ENCODE data around the gene DDR1. TPM values are rescaled to one million over a fixed set of nuclear protein-coding genes. Genes with fewer than 3 reads are reported as not detected.
"Not testable (repeated sequence)": the region's sequence is repeated elsewhere in the genome, so short reads cannot be mapped to it uniquely, and the experiment has no call there.

Gene DDR1
- total RNA-seq, 1 experiment from 2014 or later = 108 TPM

DNA sequence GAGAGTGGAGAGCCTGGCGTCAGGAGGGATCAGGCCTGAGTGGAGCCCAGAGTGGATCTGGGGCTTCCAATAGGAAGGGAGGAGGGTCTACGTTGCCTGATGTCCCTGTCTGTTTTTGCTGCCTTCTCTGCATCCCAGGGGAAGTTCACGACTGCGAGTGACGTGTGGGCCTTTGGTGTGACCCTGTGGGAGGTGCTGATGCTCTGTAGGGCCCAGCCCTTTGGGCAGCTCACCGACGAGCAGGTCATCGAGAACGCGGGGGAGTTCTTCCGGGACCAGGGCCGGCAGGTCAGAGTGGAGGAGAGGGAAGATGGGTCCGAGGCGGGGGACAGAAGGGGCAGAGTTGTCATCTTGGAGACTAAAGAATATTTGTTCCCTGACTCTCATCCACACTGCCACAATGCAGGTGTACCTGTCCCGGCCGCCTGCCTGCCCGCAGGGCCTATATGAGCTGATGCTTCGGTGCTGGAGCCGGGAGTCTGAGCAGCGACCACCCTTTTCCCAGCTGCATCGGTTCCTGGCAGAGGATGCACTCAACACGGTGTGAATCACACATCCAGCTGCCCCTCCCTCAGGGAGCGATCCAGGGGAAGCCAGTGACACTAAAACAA, 14.5 kb downstream of the DDR1 start:
- DNase-seq = no peak
- H3K4me3 ChIP-seq (ENCODE audit: low read length) = no peak overlapping the region
- H3K4me2 ChIP-seq (ENCODE audit: low read length) = no peak overlapping the region
- H3K36me3 ChIP-seq (ENCODE audit: low read depth, low read length) = peaks cover 40% of the 10 kb centered on the region
- H3K9me3 ChIP-seq (ENCODE audit: low read length) = no peaks in the 10 kb centered on the region
- BruUV-seq (replicated peaks) = no TSS peak
- intact Hi-C loops (cut with micrococcal nuclease) = no loop called here
- H3K27me3 ChIP-seq (ENCODE audit: low read length) = no peaks in the 10 kb centered on the region
- H3K4me1 ChIP-seq (ENCODE audit: insufficient read depth, low read length) = no peaks in the 10 kb centered on the region
- H3F3A ChIP-seq (ENCODE audit: low read length, unreplicated experiment) = no peaks in the 10 kb centered on the region
- ChIA-PET CTCF (no interaction called here), POLR2A (ENCODE audit: unreplicated experiment) (no interaction called here)
- ATAC-seq = no peak
- no peak overlapping the region for H3K9ac ChIP-seq (ENCODE audit: low read length)
- TF ChIP-seq EZH2 (IDR thresholded peaks at IDR 0.05; ENCODE audit: low read length, unreplicated experiment) = no peak
- no peak for TF ChIP-seq EZH2phosphoT487 (IDR thresholded peaks at IDR 0.05; ENCODE audit: borderline replicate concordance, low read length)
- TF ChIP-seq, protein P1, sequence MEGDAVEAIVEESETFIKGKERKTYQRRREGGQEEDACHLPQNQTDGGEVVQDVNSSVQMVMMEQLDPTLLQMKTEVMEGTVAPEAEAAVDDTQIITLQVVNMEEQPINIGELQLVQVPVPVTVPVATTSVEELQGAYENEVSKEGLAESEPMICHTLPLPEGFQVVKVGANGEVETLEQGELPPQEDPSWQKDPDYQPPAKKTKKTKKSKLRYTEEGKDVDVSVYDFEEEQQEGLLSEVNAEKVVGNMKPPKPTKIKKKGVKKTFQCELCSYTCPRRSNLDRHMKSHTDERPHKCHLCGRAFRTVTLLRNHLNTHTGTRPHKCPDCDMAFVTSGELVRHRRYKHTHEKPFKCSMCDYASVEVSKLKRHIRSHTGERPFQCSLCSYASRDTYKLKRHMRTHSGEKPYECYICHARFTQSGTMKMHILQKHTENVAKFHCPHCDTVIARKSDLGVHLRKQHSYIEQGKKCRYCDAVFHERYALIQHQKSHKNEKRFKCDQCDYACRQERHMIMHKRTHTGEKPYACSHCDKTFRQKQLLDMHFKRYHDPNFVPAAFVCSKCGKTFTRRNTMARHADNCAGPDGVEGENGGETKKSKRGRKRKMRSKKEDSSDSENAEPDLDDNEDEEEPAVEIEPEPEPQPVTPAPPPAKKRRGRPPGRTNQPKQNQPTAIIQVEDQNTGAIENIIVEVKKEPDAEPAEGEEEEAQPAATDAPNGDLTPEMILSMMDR (conservative IDR thresholded peaks at IDR 0.05; ENCODE audit: low read depth, low read length) = no peak
- no peaks in the 10 kb centered on the region for H3K79me2 ChIP-seq (ENCODE audit: low read length)
- H3K9me2 ChIP-seq (replicated peaks; ENCODE audit: low read length) = no peaks in the 10 kb centered on the region
- H3K27ac ChIP-seq (ENCODE audit: low read length) = no peak overlapping the region
- no peak overlapping the region for H2AFZ ChIP-seq (ENCODE audit: low read length)
- no peaks in the 10 kb centered on the region for H4K20me1 ChIP-seq (ENCODE audit: low read length)

- H4K20me1 ChIP-seq (ENCODE audit: low read length) = no peaks in the 10 kb centered on the region
- no peaks in the 10 kb centered on the region for H3K9me2 ChIP-seq (replicated peaks; ENCODE audit: low read length)
- BruUV-seq (replicated peaks) = no TSS peak
- CTCF ChIA-PET = no interaction called here
- DNase-seq = no peak
- H3K9me3 ChIP-seq (ENCODE audit: low read length) = no peaks in the 10 kb centered on the region
- POLR2A ChIA-PET (ENCODE audit: unreplicated experiment) = interaction anchor here (0.5 kb wide), 1 partner anchor 169 kb away, joined by 3 read pairs; no protein-coding TSS in a partner anchor
- peaks cover 26% of the 10 kb centered on the region for H3K36me3 ChIP-seq (ENCODE audit: low read depth, low read length)
- TF ChIP-seq EZH2 (IDR thresholded peaks at IDR 0.05; ENCODE audit: low read length, unreplicated experiment) (no peak), EZH2phosphoT487 (IDR thresholded peaks at IDR 0.05; ENCODE audit: borderline replicate concordance, low read length) (no peak)
- TF ChIP-seq, protein P1 (conservative IDR thresholded peaks at IDR 0.05; ENCODE audit: low read depth, low read length) = no peak
- intact Hi-C loops (cut with micrococcal nuclease) = no loop called here
- H3K79me2 ChIP-seq (ENCODE audit: low read length) = no peaks in the 10 kb centered on the region
- no peak overlapping the region for H2AFZ ChIP-seq (ENCODE audit: low read length)
- no peak overlapping the region for H3K4me3 ChIP-seq (ENCODE audit: low read length)
- H3K27ac ChIP-seq (ENCODE audit: low read length) = no peak overlapping the region
- no peak for ATAC-seq
- no peaks in the 10 kb centered on the region for H3K27me3 ChIP-seq (ENCODE audit: low read length)
- no peak overlapping the region for H3K4me2 ChIP-seq (ENCODE audit: low read length)
- no peaks in the 10 kb centered on the region for H3F3A ChIP-seq (ENCODE audit: low read length, unreplicated experiment)
- H3K9ac ChIP-seq (ENCODE audit: low read length) = no peak overlapping the region
- H3K4me1 ChIP-seq (ENCODE audit: insufficient read depth, low read length) = no peaks in the 10 kb centered on the region
These were observed 16.6 kb downstream of the DDR1 start for GRCh38 chr6:30900863-30901417.

DNA sequence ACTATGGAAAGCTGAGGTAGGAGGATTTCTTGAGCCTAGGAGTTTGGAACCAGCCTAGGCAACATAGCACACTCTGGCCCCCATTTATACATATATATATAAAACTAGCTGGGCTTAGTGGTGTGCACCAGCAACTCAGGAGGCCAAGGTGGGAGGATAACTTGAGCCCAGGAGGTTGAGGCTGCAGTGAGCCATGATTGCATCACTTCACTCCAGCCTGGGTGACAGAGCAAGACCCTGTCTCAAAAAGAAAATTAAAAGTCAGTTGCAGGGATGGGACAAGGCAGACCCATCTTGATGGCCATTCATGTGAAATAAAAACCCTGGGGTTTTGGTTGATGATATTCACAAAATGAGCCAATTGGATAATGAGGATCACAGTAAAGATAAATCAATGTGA, 17.1 kb downstream of the DDR1 start:
- Histone ChIP-seq H3K9me3 (ENCODE audit: low read length) (no peaks in the 10 kb centered on the region), H3K4me3 (ENCODE audit: low read length) (no peak overlapping the region), H2AFZ (ENCODE audit: low read length) (no peak overlapping the region), H3F3A (ENCODE audit: low read length, unreplicated experiment) (no peaks in the 10 kb centered on the region), H3K9ac (ENCODE audit: low read length) (no peak overlapping the region), H3K9me2 (replicated peaks; ENCODE audit: low read length) (no peaks in the 10 kb centered on the region), H4K20me1 (ENCODE audit: low read length) (no peaks in the 10 kb centered on the region), H3K36me3 (ENCODE audit: low read depth, low read length) (peaks cover 24% of the 10 kb centered on the region), H3K27ac (ENCODE audit: low read length) (no peak overlapping the region), H3K79me2 (ENCODE audit: low read length) (no peaks in the 10 kb centered on the region), H3K4me1 (ENCODE audit: insufficient read depth, low read length) (no peaks in the 10 kb centered on the region), H3K27me3 (ENCODE audit: low read length) (no peaks in the 10 kb centered on the region), H3K4me2 (ENCODE audit: low read length) (no peak overlapping the region)
- intact Hi-C loops (cut with micrococcal nuclease) = no loop called here
- TF ChIP-seq EZH2phosphoT487 (IDR thresholded peaks at IDR 0.05; ENCODE audit: borderline replicate concordance, low read length) (no peak), EZH2 (IDR thresholded peaks at IDR 0.05; ENCODE audit: low read length, unreplicated experiment) (no peak)
- TF ChIP-seq, protein P1 (conservative IDR thresholded peaks at IDR 0.05; ENCODE audit: low read depth, low read length) = no peak
- ATAC-seq (no peak), DNase-seq (no peak)
- CTCF ChIA-PET = interaction anchor here (0.7 kb wide), 1 partner anchor 201 kb away, joined by 5 read pairs; no protein-coding TSS in a partner anchor
- POLR2A ChIA-PET (ENCODE audit: unreplicated experiment) = interaction anchor here (0.5 kb wide), 1 partner anchor 169 kb away, joined by 3 read pairs; no protein-coding TSS in a partner anchor
- no TSS peak for BruUV-seq (replicated peaks)

- BruUV-seq (replicated peaks); intact Hi-C loops (cut with micrococcal nuclease): not testable (repeated sequence)
These were observed 17.9 kb downstream of the DDR1 start for GRCh38 chr6:30902196-30902595.

More at GRCh38 chr6:30902196-30902595, 17.9 kb downstream of the DDR1 start:
- H2AFZ ChIP-seq (ENCODE audit: low read length); H3K4me2 ChIP-seq (ENCODE audit: low read length); H3F3A ChIP-seq (ENCODE audit: low read length, unreplicated experiment); H3K27ac ChIP-seq (ENCODE audit: low read length); DNase-seq; ATAC-seq; H3K79me2 ChIP-seq (ENCODE audit: low read length); H3K9me2 ChIP-seq (replicated peaks; ENCODE audit: low read length); H4K20me1 ChIP-seq (ENCODE audit: low read length); H3K27me3 ChIP-seq (ENCODE audit: low read length); POLR2A ChIA-PET (ENCODE audit: unreplicated experiment); H3K4me1 ChIP-seq (ENCODE audit: insufficient read depth, low read length); H3K9ac ChIP-seq (ENCODE audit: low read length); CTCF ChIA-PET; H3K4me3 ChIP-seq (ENCODE audit: low read length); H3K9me3 ChIP-seq (ENCODE audit: low read length): not testable (repeated sequence)
- H3K36me3 ChIP-seq (ENCODE audit: low read depth, low read length) = peaks cover 24% of the 10 kb centered on the region

Data from PC-3 (cell line).